Measurements from ENCODE around the gene OSBPL5.
"Not testable (repeated sequence)": the region's sequence is repeated elsewhere in the genome, so short reads cannot be mapped to it uniquely, and the experiment has no call there.

DNA sequence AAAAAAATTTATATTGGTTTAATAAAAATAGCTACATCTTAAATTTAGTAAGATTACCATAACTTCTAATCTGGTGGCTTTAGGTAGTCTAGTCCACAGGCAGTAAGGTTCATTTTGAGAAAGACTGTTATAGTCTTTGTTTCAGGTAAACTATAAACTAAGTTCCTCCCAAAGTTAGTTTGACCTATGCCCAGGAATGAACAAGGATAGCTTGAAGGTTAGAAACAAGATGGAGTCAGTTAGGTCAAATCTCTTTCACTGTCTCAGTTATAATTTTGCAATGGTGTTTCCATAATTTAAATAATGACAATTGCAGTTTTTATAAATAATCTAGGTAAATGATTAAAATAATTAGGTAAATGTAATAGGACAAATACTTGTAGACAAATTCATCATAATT is 51.4 kb downstream of the OSBPL5 start:
- TF ChIP-seq, protein P1, sequence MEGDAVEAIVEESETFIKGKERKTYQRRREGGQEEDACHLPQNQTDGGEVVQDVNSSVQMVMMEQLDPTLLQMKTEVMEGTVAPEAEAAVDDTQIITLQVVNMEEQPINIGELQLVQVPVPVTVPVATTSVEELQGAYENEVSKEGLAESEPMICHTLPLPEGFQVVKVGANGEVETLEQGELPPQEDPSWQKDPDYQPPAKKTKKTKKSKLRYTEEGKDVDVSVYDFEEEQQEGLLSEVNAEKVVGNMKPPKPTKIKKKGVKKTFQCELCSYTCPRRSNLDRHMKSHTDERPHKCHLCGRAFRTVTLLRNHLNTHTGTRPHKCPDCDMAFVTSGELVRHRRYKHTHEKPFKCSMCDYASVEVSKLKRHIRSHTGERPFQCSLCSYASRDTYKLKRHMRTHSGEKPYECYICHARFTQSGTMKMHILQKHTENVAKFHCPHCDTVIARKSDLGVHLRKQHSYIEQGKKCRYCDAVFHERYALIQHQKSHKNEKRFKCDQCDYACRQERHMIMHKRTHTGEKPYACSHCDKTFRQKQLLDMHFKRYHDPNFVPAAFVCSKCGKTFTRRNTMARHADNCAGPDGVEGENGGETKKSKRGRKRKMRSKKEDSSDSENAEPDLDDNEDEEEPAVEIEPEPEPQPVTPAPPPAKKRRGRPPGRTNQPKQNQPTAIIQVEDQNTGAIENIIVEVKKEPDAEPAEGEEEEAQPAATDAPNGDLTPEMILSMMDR (IDR thresholded peaks at IDR 0.05): not testable (repeated sequence)
- TF ChIP-seq POLR2A (IDR thresholded peaks at IDR 0.05): not testable (repeated sequence)

All from uterus (tissue), 2 donors.